ENCODE data around the gene TATDN3.

DNA sequence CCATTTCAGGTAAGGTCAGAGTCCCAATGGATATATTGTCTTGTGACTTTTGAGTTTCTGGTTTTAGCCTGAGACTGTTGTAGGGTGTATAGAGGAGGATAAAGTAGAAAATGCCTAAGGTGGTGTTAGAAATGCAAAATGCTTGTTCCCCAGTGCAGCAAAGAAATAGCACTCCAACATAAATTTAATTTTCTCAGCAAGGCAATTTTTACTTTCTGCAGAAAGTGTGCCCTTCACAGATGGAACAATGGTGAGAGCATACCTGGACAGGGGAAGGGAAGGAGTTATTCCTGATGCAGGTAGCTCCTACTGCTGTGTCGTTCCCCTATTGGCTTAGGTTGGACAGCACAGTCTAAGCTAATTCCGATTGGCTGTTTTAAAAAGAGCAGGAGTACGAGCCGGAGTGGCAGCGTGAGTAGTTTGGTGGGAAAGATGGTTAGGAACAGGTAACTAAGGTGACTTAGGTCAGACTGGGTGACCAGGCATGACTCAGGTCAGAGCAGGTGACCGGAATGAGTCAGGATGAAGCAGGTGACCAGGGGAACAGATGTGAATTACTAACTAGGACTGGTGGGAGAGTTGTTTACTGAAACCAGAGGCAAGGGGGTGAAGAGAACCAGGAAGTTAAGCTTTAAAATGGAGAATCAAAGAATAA lies 34.2 kb downstream of the TATDN3 start:
- TF ChIP-seq, protein P1, sequence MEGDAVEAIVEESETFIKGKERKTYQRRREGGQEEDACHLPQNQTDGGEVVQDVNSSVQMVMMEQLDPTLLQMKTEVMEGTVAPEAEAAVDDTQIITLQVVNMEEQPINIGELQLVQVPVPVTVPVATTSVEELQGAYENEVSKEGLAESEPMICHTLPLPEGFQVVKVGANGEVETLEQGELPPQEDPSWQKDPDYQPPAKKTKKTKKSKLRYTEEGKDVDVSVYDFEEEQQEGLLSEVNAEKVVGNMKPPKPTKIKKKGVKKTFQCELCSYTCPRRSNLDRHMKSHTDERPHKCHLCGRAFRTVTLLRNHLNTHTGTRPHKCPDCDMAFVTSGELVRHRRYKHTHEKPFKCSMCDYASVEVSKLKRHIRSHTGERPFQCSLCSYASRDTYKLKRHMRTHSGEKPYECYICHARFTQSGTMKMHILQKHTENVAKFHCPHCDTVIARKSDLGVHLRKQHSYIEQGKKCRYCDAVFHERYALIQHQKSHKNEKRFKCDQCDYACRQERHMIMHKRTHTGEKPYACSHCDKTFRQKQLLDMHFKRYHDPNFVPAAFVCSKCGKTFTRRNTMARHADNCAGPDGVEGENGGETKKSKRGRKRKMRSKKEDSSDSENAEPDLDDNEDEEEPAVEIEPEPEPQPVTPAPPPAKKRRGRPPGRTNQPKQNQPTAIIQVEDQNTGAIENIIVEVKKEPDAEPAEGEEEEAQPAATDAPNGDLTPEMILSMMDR (IDR thresholded peaks at IDR 0.05), result no peak
- no peak for TF ChIP-seq POLR2A (IDR thresholded peaks at IDR 0.05)

All from adrenal gland (tissue), 5 donors.